IPS DF 19.7 (cell line): ENCODE results near the gene AGTRAP.

ENCODE experiments used
- DNase-seq: peaks from one replicate; pipeline ENCODE4 v3.0.0-alpha.2; 2013; ENCODE audit warnings: low read depth, low spot score

AGTRAP gene

DNA sequence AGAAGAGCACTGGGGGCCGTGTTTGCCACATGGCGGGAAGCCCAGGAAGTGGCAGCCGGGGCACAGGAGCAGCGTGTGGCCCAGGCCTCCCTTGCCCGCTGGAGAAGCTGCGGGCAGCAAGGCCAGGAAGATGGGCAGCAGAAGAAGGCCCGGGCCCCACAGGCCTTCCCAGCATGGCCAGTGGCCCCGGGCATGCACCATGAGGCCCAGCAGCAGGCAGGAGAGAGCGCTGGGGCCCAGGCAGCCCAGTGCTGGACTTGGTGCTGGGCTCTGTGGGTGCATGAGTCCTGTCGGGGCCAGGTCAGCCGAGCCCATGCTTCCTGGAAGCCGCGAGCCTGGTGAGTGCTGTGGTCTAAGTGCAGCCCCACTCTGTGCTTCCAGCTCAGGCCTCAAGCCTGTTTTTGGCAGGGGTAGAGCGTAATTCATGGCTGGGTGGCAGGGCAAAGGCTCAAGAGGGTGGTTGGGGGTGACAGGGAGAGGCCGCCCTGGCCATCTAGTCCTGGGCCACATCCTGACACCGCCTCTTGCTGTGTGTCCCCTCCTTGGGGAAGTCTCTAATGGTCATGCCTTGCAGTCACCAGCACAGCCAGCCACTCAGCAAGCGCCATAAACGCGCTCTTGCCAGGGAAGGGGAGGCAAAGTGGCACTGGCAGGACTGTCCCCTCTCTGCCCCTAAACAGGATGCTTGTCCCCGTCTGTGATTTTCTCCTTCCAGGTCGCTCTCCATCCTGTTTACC is 48.5 kb downstream of the AGTRAP start:
- no peak for DNase-seq

DNA sequence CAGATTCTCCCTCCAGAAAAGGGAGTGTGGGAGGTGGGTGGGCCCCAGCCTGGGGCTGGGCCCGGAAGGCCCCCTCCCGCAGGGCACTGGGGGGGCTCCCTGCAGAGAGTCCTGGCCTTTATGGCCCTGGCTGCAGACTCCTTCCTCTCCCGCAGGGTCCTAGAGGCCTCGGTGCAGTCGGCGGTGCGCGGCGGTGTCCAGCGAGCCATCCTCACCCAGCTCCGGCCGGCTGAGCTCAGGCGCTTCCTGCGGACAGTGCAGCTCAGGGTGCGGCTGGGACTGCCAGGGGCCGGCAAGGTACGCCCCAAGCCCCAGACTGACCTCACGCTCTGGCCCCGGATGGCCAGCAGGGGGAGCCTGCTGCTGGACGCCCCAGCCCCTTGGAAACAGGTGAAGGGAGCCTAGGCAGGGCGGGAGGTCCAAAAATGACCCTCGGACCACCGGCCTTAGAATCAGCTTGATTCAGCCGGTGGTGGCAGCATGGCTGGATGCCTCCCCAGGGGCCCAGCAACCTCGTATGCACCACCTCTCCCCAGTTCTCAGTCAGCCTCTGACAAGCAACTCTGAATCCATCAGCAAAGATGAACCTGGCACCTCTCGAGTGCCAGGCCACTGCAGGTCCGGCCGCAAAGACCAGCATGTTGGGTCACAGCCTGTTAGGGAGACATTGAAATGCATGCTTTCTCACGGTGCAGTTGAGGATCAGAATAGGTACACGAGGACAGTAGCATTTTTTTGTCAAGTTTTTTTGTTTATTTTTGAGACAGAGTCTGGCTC is 49.2 kb downstream of the AGTRAP start:
- DNase-seq: peak; percentile 70

- no peak for DNase-seq
These were observed 50.2 kb downstream of the AGTRAP start for GRCh38 chr1:11786168-11786567.

DNA sequence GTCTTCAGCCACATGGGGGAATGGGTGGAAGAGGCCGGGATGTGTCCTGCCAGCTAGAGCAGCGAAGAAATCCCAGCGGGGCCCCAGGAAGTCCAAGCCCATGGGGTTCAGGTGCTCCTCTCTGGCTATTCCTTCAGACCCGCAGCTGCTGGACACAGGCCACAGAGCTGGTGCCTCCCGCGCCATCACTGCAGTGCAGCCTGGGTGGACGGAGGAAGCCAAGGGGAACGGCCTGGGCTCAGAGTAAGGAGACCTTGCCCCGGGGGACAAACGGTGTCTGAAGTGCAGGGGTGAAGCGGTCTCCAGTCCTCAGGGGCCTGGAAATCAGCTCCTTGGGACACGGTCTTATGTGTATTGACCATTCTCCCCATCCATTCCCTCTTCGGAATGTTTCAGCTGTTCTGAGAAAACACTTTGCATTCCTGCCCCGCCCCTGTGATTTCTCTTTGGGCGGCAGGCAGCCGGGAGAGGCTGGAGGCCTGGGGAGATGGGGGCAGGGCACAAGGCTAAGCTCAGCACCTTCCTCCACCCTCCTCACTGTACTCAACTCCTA is 51.4 kb downstream of the AGTRAP start:
- no peak for DNase-seq

DNA sequence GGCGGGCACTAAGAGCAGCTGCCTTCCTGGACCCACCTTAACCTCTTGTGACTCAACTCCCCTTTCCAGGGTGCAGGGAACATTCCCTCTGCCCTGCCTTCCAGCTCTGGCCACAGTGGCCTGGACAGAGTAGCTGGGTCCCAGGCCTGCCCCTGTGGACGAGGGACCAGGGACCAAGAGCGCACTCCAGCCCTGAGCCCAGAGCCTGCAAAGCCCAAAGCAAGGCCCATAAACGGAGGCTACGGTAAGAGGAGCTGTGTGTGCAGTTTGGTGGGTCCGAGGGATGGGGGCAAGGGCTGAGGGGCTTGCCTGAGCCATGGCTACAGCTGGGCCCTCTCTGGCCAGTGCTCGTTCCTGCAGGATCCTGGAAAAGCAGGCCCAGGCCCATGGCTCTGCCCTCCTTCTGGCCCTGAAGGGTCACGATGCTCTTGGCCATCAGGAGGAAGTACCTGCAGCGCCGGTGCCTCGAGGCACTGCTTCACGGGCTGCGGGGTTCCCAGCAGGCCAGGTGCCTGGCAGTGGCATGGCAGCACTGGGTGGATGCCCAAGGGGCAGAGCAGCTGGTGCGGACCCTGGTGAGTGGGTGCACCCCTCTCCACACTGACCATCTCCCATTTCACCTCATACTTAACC is 52.0 kb downstream of the AGTRAP start:
- DNase-seq: no peak

DNA sequence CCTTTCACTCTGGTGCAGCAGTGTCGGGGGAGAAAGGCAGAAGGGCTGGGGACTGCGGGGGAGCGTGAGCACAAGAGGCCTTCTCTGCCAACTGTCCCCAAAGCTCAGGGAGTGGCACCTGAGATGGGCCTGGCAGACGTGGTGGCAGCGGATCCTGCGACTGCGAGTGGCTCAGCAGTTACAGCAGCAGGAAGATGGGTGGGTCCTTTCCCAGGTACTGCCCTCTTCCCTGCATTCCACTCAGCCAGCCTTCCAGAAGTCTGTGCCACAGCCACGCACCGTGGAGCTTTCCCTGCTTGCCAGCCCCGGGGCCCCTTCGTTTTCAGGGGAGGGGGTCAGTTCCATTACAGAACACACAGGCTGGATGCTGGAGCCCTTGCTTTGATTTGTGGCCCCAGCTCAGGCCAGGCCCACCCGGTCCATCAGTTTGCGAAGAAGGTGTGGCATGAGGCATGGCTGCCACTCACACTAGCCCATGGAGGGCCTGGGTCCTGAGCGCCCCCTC is 52.7 kb downstream of the AGTRAP start:
- DNase-seq: no peak

DNA sequence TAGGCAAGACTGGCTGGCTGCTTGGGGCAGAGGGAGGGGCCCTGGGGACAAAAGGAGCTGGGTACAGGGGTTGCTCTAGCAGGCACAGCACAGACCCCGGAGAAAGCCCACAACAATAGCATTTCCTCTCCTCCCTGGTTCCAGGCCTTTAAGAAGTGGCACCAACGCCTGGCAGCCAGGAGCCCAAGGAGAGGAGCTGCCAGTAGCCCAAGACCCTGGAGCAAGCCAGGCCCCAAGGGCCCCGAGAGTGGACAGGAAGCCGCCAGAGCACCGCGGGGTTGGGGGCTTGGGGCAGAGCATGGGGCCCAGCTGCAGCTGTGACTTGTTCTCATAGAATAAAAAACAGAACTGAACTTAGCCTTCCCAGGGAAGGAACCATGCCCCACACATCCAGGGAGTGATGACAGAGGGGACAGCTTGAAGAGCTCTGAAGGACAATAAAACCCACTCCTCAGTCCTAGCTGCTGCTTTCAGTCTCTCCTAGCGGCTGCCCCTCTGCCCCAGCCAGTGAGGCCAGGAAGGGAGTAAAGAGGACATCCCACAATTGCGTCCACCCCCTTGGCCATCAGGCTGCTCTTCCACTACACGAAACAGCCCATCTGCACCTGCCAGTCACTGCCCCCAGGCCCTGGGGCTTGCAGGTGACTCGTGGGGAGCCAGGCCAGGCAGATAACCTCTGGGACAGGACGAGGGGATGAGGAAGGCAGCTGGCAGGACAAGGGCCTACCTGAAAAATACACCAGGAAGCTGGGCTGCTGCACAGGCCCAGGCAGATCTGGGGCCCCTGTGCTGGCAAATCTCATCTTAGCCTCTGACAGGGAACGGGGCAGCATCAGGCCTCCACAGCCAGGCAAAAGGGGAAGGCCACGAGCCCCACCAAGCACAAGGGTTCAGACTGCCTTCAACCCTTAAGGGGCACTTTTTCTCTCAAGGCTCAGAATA is 53.5 kb downstream of the AGTRAP start:
- no peak for DNase-seq

GRCh38 chr1:11790101-11790879 is 54.4 kb downstream of the AGTRAP start:
- no peak for DNase-seq

DNA sequence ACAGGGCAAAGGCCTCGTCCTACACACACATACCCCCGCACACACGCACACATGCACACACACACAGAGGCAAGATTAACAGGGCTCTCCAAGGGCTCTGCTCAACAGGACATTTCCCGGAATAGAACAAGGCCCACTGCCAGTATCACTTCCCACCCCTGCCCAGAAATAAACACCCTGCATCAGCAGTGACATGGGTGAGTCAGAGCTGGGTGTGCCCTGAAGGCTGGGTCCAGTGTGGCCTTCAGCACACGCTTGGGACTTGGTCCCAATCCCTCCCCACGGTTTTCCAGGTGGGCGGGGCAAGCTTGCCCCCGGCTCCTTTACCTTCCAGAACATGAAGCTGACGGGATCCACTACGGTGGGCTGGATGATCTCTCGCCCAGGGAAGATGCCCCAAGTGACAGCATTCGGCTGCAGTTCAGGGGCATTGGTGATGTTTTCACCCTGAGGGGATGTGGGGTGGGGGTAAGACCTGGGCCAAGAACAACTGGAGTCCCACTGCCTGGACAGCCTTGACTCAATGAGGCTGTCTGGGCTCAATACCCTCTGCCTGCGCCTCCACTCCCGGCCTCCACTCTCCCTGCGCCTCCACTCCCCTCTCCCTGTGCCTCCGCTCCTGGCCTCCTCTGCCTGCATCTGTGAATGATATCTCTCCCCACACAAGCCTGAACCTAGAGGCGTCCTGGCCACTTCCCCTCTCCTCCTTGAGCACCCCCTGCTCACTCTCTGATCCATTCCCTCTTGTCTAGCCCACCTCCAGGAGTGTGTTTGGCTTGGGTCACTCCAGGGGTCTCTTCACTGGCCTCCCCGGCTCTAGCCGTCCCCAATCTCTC is 55.2 kb downstream of the AGTRAP start:
- no peak for DNase-seq

DNA sequence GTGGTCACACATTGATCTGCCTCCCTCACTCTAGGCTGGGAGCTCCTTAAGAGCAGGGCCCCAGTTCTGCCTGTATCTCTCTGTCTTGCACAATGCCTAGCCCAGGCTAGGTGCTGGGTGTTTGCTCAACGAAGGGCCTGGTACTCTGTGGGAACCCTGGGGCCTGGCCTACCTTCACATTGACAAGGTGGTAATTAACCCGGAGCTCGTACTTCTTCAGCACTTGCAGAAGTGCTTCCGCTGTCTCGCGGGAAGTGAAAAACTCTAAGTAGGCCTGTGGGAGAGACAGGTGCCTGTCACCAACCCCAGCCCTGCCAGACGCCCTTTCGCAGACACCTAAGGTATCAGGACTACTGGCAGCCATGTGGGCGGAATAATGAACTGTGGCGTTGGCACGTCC is 56.2 kb downstream of the AGTRAP start:
- DNase-seq: no peak

GRCh38 chr1:11793819-11794218 is 57.9 kb downstream of the AGTRAP start:
- no peak for DNase-seq

DNA sequence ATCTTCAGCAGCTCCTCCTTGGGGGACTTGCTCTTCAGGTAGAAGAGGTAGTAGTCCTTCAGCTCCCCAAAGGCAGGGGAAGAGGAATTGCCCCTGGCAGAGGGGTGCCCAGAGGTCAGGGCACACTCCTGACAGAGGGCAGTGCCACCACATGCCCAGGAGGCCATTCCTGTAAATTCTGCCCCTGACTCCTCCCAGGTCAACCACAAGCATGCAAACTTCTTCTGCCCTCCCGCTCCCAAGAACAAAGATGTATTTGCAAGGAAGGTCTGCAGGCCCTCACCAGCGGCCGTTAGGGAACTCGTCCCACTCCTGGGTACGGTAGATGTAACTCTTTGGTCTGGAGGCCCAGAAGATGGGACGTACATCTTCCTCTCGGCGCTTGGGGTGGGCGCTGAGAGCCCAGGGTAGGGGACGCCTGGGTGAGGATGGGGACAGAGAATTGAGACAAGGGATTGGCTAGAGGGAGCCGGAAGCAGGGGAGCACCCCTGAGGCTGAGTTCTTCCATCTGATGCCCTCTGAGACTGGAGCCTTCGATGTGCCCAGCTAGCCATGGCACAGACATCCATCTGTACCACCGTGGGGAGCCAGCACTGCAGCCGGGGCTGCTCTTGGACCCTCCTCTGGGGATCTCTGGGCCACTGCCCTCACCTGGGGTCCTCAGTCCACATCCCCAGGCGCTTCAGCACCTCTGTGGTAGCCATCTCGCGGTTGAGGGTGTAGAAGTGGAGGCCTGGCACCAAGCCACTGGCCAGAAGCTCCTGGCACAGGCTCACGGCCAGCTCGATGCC is 58.7 kb downstream of the AGTRAP start:
- no peak for DNase-seq

- no peak for DNase-seq
These were observed 59.4 kb downstream of the AGTRAP start for GRCh38 chr1:11795238-11795890.

DNA sequence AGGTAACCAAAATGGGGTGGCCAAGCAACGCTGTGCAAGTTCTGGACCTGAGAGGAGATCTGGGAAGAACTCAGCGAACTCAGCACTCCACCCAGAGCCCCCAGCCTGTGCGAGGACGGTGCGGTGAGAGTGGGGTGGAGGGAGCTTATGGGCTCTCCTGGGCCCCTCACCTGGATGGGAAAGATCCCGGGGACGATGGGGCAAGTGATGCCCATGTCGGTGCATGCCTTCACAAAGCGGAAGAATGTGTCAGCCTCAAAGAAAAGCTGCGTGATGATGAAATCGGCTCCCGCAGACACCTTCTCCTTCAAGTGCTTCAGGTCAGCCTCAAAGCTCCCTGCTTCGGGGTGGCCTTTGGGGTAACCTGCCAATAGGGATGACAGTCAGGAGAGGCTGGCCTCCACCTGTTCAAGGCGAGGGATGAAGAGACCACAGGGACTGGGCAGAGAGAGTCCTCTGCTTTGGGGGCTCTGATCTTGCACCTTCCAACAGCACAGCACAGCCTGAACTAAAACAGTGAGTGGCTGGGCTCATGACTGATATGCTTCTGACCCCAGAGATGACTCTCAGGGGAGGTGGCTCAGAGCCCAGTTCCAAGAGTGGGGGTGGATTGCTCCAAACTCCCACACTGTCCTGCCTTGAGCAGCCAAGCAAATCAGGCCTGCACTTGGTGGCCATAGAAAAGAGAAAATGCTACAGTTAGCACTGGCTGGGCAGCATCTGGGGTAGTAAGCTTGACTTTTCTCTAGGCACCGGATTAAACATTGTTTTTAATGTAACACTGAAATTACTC is 60.3 kb downstream of the AGTRAP start:
- DNase-seq: no peak

DNA sequence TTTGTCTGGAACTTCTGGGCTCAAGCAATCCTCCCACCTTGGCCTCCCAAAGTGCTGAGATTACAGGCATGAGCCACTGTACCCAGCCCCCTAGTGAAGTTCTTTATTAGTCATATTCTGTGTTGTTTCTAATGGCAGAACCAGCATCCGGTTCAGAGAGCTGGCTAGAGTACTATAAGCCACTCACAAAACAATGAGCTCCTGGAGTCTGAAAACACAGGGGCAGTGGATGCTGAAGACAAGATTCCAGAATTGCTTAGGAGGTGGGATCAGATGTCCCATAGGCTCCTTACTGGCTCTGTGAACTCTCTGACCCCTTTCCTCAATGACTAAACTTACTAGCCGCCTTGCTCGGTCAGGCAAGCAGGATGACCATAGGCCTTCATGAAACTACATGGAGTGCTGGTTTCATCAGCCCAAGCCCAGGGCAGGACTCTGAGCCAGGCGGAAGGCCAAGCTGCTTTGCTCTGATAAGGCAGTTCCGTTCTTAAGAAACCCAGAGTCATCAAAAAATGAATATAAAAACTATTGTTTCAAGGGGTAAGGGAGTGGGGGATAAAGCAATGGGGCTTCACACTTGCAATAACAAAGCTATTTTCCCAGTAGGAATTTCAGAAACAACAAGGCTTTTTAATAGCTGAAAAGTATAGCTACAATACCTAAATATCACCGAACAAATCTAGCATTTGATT is 61.7 kb downstream of the AGTRAP start:
- DNase-seq: no peak

DNA sequence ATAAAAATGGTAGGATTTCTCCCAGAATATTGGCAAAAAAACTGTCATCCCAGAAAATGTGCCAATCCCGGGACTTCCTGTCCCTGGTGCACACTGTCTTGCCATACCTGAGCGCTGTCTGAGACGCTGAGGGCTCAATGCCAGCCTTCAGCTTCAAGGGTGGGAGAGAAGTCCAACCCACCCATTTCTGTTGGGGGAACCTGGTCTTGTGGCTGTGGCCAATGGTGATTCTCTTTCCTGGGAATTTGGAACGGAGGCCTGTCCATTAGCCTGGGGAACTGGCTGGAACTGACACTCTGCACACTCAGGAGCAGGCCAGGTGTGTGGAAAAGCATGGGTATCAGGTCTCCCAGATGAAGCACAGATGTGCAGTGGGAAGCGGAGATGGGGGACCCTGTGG is 63.2 kb downstream of the AGTRAP start:
- DNase-seq: no peak

GRCh38 chr1:11799896-11800295 is 64.0 kb downstream of the AGTRAP start:
- no peak for DNase-seq
